GM21528 (cell line): ENCODE results near the gene ATP2A3.

ENCODE experiments used
- ATAC-seq: cut with Tn5 transposase; IDR thresholded peaks from one replicate; pipeline ENCODE4 v1.9.1; 2021; ENCODE audit warnings: mild to moderate bottlenecking, moderate library complexity; ENCODE audit not compliant: unreplicated experiment, low FRiP score

Gene ATP2A3

DNA sequence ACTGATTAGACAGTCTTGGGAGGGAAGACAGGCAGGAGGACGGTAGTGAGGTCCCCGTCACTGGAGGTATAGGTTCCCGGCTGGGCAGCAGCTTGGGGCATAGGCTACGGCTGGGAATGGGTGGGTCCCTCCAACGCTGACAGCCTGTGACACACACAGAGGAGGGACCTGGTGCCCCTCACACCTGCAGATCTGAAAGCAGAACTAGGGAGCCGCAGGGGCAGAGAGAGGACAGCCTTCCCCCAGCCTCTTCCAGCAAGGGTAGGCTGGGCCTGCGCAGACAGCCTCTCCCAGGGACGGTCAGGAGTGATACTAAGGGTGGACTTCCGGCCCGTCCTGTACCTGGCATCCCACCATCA, 49.9 kb downstream of the ATP2A3 start:
- peak; percentile 44 for ATAC-seq

GRCh38 chr17:3913531-3914311, 50.5 kb downstream of the ATP2A3 start:
- peak; percentile 57 for ATAC-seq

- ATAC-seq, result no peak
Observed at GRCh38 chr17:3912827-3913226, 51.4 kb downstream of the ATP2A3 start.

DNA sequence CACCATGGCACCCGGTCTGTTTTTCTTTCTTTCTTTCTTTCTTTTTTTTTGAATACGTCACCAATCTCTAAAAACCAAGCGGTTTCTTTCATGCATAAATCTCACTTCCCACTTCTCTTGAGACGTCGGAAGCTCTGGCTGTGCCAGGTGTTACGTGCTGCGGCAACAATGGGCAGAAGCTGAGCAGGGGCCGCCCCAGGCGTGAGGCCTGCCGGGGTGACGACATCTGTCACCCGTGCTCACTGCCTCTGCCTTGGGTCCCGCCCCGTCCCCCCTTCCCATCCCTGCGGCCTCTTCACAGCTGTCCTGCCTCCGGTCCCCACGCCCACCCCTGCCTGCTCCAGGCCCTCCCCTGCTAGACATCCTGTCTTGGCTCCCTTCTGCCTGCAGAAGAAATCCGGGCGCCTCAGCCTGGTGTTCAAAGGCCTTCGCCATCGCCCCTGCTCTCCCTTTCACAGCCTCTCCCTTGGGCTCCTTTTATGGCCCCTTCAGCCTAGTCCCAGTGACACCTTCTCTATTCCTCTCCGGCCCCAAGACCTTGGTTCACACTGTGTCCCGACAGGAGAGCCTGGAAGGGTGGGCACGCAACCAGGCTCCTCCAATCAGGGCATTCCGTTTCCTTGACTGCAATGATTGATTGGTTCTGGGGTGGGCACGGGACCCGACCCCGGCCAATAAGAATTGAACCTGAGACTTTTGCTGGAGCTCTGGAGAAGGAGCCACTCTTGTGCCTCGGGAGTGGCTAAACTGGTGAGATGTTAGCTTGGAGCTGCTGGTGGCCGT, 52.8 kb downstream of the ATP2A3 start:
- ATAC-seq, result peak; percentile 70

DNA sequence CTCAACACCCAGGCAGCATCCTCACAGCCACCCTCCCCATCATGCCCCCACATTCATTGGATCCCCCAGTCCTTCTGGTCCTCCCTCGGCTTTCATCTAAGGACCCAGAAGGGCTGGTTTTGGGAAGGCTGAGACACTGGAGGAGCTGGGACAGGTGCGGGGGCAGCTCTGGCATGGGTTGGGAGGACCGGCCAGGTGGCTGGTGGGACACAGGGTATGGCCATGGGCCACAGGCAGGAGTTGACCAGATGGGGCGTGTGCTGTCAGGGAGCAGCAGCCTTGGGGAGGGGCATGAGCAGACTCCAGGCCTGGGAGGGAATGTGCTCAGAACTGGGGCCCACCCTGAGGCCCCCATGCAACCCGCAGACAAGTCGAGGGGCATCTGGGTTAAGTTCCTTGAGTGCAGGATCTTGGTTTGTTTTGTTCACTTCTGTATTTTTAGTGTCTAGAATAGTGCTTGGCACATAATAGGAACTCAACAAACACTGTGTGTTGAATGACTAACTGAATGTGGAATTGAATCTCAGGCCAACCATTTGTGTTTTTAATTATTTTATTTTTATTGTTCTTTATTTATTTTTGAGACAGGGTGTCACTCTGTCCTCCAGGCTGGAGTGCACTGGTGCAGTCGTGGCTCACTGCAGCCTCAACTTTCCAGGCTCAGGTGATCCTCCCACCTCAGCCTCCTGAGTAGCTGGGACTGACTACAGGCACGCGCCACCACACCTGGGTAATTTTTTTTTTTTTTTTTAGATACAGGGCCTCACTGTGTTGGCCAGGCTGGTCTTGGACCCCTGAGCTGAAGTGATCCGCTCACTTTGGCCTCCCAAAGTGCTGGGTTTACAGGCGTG, 53.6 kb downstream of the ATP2A3 start:
- ATAC-seq, result no peak

GRCh38 chr17:3909257-3909656, 55.0 kb downstream of the ATP2A3 start:
- no peak for ATAC-seq

DNA sequence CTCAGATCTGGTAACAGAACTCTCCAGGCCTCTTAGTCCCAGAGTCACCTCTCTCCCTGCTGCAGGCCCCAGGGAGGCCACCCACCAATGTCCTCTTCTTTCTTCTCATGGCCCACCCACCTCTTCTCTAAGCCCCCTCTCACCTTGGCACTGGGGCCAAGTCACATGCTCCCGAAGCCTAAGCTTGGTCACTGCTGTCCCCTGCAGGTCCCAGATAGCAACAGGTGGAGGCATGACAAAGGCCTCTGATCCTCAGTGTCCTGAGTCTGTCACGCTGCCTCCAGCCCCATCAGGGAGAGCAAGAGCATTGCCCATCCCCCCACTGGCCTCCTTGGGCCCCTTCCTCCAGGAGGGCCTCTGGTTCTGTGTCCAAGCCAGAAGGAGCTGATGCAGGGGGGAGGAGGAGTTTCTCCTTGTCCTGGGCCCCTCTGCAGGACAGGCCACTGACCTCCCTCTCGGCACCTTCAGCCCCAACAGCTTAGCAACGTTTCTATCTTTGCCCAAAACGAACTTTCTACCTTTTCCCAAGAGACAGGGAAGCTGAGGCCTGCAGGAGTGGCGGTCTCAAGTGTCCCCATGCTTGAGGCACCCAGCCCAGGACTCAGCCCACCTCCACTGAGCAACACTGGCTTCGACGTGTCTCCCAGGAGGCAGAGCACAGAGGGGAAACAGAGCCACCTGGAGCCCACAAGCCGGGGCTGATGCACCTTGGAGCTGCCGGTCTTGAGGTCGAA, 56.6 kb downstream of the ATP2A3 start:
- no peak for ATAC-seq

DNA sequence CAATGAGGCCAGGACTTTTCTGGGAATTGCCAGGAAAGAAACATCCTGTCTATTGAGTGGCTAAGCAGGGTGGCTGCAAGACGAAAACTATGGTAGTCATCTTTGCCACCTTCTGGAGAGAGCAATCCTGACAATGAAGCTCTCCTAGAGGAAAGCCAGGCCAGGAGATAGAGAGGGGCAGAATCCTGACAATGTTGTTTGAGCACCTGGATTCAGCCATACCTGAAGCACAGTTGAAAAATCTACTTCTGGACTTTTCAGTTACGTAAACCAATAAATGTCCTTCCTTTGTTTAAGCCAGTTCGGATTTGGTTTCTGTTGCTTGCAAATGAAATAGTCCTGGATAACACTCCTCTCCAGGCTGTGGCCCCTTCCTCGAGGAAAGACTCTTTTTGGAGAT, 57.4 kb downstream of the ATP2A3 start:
- ATAC-seq, result no peak

- ATAC-seq, result no peak
Observed at GRCh38 chr17:3905017-3905520, 59.2 kb downstream of the ATP2A3 start.

- ATAC-seq, result no peak
Observed at GRCh38 chr17:3904501-3904900, 59.7 kb downstream of the ATP2A3 start.

- ATAC-seq, result no peak
Observed at GRCh38 chr17:3903881-3904290, 60.4 kb downstream of the ATP2A3 start.

DNA sequence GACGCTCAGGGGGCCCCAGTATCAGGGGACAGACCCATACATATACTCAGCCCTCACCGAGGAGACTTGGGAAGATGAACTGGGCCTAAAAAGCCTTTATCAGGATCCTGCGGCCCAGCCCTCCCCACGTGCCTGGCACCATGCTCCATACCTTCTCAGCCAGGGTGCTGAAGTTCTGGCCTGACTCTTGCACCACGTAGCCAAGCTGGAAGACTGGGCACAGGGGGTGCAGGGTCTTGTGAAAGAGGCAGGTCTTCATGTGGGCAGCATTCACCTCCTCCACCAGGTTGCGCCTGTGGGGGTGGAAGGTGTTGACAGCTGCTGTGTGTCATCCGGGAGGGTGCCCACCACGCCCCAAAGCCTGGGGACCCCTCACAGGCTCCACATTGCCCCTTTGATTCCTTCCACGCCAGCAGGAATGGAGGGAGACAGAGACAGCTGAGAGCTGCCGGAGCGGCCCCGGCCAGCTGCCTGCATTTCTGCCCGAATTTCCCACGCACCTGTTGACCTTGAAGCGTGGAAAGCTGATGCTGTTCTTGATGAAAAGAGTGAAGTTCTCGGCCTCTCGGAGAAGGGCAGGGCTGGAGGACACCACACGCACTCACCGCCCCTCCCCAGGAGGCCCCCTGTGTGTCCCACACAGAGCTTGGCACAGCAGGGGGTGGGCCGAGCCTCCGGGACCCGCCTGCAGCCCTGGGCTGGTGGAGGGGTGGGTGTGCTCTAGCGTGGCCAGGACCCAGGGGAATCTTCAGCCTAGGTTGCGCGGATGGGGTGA, 61.0 kb downstream of the ATP2A3 start:
- no peak for ATAC-seq

GRCh38 chr17:3900646-3901045, 63.6 kb downstream of the ATP2A3 start:
- ATAC-seq, result no peak

DNA sequence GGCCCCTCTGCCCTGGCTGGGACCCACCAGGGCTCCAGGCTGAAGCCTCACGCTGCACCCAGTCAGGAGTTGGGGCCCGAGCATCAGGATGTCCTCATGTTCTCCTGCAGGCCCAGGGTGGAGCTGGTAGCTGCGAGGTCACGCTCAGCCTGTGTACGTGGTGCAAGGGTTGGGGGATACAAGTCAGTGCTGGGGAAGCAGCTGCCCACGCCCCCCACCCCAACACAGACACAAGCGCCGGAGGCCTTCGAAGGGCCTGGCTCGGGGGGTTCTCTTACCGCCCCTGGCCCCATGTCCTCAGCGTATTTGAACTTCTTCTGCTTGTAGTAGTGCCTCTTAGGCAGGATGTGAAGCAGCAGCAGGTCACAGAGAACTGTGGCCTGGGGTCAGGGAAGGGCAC, 66.5 kb downstream of the ATP2A3 start:
- ATAC-seq, result no peak

GRCh38 chr17:3896968-3897235, 67.3 kb downstream of the ATP2A3 start:
- ATAC-seq, result no peak

- ATAC-seq, result no peak
Observed at GRCh38 chr17:3896108-3896967, 67.9 kb downstream of the ATP2A3 start.

DNA sequence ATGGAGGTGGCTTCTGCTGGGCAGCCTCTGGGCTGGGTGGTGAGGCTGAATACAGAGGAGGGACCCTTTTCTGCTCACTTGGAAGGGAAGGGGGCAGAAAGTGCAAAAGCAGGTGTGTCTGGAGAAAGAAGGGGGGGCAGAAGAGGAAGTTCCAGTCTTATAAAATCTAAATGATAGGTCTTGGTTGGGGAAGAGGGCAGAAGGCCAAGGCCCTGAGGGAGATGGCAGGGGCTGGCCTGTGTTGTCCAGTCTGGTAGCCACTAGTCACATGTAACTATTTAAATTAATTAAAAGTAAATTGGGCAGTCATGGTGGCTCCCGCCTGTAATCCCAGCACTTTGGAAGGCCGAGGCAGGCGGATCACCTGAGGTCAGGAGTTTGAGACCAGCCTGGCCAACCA, 68.9 kb downstream of the ATP2A3 start:
- no peak for ATAC-seq

- no peak for ATAC-seq
Observed at GRCh38 chr17:3894911-3895343, 69.3 kb downstream of the ATP2A3 start.

- ATAC-seq, result no peak
Observed at GRCh38 chr17:3894188-3894587, 70.0 kb downstream of the ATP2A3 start.
